Measurements from ENCODE around the gene SUN2. TPM values are rescaled to one million over a fixed set of nuclear protein-coding genes. Genes with fewer than 3 reads are reported as not detected.

Gene SUN2
- total and polyA plus RNA-seq, 8 donors: 58.1 to 174 (median 72.4) TPM

DNA sequence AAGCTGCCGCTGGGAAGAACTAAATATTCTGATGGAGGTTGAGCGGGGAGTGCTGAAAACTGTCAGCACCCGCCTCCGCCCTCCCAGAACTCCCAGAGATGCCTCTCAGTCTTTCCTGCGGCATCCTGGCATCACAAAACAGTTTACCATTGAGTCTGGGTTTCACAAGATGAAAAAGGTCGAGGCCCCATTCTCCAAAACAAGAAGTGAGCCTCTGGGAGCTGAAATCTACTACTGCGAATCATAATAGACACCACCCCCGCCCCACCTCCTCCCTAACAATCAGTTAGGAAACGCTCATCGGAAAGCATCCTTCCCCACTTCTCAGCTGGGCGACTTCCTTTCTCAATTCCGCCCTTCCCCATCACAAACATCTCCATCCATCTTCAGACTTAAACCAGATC is 1.0 kb downstream of the SUN2 start:
- peak in 2 of 4 donors; percentile 37 to 62 for DNase-seq
- H3K36me3 ChIP-seq: peaks cover 0 to 33% of the 10 kb centered on the region in 2 donors
- TF ChIP-seq, protein P1, sequence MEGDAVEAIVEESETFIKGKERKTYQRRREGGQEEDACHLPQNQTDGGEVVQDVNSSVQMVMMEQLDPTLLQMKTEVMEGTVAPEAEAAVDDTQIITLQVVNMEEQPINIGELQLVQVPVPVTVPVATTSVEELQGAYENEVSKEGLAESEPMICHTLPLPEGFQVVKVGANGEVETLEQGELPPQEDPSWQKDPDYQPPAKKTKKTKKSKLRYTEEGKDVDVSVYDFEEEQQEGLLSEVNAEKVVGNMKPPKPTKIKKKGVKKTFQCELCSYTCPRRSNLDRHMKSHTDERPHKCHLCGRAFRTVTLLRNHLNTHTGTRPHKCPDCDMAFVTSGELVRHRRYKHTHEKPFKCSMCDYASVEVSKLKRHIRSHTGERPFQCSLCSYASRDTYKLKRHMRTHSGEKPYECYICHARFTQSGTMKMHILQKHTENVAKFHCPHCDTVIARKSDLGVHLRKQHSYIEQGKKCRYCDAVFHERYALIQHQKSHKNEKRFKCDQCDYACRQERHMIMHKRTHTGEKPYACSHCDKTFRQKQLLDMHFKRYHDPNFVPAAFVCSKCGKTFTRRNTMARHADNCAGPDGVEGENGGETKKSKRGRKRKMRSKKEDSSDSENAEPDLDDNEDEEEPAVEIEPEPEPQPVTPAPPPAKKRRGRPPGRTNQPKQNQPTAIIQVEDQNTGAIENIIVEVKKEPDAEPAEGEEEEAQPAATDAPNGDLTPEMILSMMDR (IDR thresholded peaks at IDR 0.05): no peak
- no peaks in the 10 kb centered on the region for H3K9me3 ChIP-seq
- intact Hi-C loops (cut with DNase I): no loop called here
- peaks cover 16 to 70% of the 10 kb centered on the region in 2 donors for H3K4me1 ChIP-seq
- H3K27me3 ChIP-seq: no peaks in the 10 kb centered on the region
- H3K4me3 ChIP-seq: peak overlapping the region; percentile 52 to 54
- H3K27ac ChIP-seq: peak overlapping the region; percentile 93 to 95
- ATAC-seq: peak; percentile 6

DNA sequence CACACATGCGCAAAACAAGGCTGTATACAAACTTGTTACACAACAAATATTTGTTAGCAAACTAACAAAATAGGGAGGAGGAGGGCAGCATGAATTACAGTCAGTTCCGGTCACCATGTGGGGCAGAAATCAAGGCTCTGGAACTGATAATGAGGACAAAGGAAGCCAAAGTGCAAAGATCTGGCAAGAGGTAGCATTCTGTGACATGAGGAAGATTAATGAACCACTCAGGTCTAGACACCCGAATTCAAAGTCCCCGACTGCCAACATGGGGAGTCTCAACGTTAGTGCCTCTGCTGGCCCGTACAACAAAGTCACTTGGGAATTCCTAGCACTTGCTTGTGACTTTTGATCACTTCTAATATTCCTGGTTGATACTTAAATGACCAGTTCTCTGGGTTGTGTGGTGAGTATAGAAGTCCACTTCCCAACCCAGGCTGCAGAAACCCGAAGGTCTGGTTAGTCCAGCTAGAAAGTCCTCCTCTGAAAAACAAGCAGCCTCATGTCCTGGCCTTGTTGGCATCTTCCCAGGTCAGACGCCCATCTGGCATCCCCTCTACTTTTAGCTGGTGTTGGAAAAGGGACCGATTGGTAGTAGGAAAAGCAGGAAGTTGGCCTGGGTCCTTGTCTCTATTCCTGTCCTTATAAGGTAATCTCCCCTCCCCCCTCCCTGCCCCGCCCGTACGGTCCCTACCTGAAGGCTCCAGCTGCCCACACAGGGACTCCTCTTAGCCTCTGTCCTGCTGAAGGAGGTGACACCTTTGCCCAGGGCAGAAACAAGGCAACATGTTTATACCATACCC is 1.6 kb downstream of the SUN2 start:
- ATAC-seq: peak; percentile 50
- peak overlapping the region; percentile 52 to 54 for H3K4me3 ChIP-seq
- DNase-seq: peak in 2 of 4 donors; percentile 63 to 65
- H3K27me3 ChIP-seq: no peaks in the 10 kb centered on the region
- intact Hi-C loops (cut with DNase I): no loop called here
- TF ChIP-seq, protein P1 (IDR thresholded peaks at IDR 0.05): no peak
- peaks cover 0 to 39% of the 10 kb centered on the region in 2 donors for H3K36me3 ChIP-seq
- peak overlapping the region; percentile 93 to 95 for H3K27ac ChIP-seq
- peaks cover 16 to 70% of the 10 kb centered on the region in 2 donors for H3K4me1 ChIP-seq
- no peaks in the 10 kb centered on the region for H3K9me3 ChIP-seq

DNA sequence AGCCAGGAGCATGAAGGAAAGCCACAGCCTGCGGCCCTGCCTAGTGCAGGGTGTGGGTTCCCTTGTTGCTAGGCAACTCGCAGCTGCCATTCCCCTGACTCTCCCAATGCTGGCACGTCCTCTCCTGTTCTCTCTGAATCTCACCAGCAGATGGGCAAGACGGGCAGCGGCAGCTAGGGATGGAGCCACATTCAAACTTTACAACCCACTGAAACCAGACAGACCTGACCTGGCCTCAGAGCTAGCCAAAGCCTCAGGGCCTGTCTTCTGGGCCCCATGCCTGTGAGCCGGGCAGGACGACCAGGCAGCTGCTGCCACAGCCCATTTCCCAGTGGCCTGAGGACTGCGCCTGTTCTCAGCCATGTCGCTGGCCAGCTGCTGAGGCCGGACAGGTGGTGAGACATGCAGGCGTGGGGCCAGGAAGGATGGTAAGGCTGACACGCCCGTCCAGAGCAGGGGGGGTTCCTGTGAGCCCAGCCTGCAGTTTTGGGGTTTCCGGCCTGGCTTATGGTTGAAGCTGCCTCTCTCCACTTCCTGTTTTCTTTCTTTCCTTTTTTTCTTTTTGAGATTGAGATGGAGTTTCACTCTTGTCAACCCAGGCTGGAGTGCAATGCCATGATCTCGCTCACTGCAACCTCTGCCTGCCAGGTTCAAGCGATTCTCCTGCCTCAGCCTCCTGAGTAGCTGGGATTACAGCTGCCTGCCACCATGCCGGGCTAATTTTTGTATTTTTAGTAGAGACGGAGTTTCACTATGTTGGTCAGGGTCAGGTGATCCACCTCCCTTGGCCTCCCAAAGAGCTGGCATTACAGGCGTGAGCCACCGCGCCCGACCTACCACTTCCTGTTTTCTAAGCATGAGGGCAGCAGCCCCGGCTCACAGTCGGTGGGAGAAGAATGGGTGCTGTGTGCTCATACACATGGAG is 4.1 kb downstream of the SUN2 start:
- Histone ChIP-seq H3K4me1 (peaks cover 16 to 65% of the 10 kb centered on the region in 2 donors), H3K9me3 (no peaks in the 10 kb centered on the region), H3K27me3 (no peaks in the 10 kb centered on the region), H3K27ac (peak overlapping the region; percentile 7 to 93), H3K4me3 (peak overlapping the region in 1 of 2 donors; percentile 25), H3K36me3 (peaks cover 0 to 63% of the 10 kb centered on the region in 2 donors)
- intact Hi-C loops (cut with DNase I): no loop called here
- TF ChIP-seq, protein P1 (IDR thresholded peaks at IDR 0.05): no peak
- peak in 2 of 4 donors; percentile 80 to 94 for DNase-seq
- ATAC-seq: no peak

DNA sequence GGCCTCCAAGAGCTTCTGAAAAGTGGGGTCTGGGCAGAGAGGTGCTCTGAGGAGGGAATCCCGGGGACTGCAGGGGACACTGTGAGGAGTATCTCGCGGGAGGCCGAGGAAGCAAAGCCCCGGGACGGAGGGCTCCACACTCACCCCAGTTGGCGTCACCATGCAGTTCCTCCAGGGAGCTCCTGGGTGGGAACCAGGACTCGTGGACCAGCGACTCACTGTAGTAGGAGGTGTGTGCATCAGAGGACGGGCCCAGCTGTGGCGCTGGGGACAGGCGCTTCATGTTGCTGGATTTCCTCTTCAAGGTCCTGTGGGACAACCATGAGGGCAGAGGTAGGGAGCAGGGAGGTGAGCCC is 4.8 kb downstream of the SUN2 start:
- no peaks in the 10 kb centered on the region for H3K27me3 ChIP-seq
- peak overlapping the region in 1 of 2 donors; percentile 93 for H3K27ac ChIP-seq
- no peak for DNase-seq
- intact Hi-C loops (cut with DNase I): no loop called here
- no peak for ATAC-seq
- peak overlapping the region in 1 of 2 donors; percentile 25 for H3K4me3 ChIP-seq
- peaks cover 0 to 70% of the 10 kb centered on the region in 2 donors for H3K36me3 ChIP-seq
- TF ChIP-seq, protein P1 (IDR thresholded peaks at IDR 0.05): no peak
- no peaks in the 10 kb centered on the region for H3K9me3 ChIP-seq
- peaks cover 16 to 59% of the 10 kb centered on the region in 2 donors for H3K4me1 ChIP-seq
